ENCODE results near the gene CACNG4.

The CACNG4 gene

GRCh38 chr17:66945147-66945835, 19.2 kb upstream of the CACNG4 start:
- no peak for DNase-seq

DNA sequence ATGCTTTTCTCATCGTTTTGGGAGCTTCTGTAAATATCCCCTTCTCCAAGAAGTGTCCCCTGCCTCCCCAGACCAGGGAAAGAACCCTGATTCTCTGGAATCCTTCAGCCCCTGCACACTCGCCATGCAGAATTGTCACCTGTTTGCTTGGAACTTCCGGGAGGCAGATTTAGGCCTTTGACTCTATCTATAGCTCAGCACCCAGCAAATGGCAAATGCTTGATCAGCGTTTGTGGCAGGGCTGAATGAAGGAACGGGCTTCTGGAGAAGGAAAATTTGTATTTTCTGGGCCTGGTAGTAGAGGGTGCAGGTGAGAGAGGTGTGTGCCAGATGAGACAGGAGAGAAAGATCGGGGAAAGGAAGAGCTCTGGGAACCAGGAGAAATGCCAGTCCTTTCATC, 18.3 kb upstream of the CACNG4 start:
- no peak for DNase-seq

GRCh38 chr17:66947311-66947710, 17.2 kb upstream of the CACNG4 start:
- no peak for DNase-seq

DNA sequence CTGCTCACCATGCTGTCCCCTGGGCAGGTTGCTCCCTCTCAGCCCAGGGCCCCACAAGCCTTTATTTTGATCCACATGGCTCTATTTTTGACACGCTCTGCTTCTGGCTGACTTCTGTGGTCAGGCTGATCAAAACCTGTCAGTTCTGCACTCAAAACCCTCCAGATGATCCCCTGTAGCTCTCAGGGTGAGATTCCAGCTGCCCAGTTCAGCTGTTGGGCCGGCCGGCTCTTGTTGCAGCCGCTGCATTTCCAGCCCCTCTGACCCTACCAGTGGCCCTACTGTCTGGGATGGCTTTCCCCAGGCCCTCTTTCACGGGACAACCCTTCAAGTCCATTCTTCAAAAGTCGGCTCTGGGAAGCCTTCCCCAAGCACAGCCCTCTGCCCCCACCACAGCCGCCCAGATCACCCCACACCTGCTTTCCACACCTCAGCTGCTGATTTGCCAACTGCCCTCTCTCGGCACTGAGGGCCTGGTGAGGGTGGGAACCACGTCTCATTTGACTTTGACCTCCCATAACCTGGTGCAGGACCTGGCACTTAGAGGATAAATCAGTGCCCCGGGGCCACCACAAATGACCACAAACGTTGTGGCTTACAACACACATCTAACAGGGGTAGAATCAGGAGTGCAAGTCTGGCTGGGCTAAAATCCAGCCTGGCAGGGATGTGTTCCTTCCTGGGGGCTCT, 16.3 kb upstream of the CACNG4 start:
- no peak for DNase-seq

GRCh38 chr17:66949501-66949900, 15.0 kb upstream of the CACNG4 start:
- DNase-seq = no peak

DNA sequence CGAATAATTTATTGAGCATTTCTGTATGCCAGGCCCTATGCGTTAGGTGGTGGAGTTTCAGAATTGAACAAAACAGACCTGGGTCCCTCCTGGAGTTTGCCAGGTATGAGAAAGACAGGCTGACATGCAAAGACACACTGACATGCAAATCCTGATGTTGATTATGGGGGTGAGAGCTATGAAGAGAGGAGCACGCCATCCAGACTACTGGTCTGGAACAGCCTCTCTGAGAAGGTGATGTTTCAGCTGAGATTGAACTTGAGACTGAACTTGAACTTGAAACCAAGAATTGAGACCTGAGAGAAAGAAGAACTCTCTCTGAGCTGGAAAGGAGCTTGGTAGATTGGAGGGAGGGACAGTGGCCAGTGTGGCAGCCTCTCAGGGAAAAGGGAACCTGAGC, 14.2 kb upstream of the CACNG4 start:
- DNase-seq = no peak

- DNase-seq = no peak
Observed at GRCh38 chr17:66950886-66951604, 13.5 kb upstream of the CACNG4 start.

DNA sequence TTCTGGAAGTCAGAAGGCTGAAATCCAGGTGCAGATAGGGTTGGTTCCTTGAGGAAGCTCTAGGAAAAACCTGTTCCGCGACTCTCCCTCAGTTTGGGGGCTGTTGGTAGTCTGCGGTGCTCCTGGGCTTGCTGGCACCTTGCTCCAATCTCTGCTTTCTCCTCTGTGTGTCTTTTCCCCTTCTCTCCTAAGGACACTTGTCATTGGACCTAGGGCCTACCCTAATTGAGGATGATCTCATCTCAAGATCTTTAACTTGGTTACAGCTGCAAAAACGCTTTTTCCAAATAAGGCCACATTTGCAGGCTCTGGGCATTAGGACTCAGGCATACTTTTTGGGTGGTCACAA, 12.9 kb upstream of the CACNG4 start:
- DNase-seq = no peak

- no peak for DNase-seq
Observed at GRCh38 chr17:66952031-66952524, 12.4 kb upstream of the CACNG4 start.

DNA sequence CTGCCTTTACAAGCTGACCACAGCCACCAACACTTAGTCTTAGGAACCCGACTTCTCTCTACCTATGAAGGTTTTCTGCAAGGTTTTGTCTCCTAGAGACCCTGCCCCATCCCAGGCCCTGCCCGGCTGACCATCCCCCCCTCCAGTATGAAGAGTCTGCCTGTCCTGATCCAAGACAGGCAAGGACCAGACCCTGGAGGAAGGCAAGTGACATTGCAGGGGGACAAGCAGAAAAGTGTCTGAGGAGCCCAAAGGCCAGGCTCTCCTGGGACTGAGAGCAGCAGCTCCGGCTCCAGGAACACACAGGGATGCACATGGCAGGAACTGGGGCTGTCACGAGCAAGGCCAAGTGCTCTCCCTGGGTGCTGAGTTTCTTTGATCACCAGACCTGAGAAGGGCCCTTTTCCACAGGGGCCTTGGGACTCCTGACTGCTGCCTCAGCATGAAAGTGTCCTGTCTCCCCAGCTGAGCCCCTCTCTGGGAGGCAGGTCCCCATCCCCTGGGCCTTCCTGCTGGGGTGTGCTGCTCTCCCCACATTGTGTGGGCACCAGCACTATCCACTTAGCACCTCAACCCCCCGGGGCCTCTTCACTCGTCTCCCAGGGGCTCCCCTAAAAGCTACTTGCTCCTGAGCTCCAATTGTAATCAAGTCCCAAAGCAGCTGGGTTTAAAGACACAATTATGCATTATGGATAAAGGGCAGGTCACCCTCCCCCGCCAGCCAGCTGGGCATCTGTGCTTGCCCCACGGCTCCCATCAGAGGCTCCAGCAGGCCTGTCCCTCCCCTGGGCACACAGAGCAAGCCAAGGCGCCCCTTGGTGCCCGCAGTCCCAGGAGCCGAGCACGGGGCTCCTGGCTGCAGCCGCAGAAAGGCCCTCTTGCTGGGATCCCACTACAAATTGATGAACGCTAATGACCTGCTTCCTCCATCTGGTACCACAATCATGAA, 11.6 kb upstream of the CACNG4 start:
- no peak for DNase-seq

- DNase-seq = peak; percentile 90
Observed at GRCh38 chr17:66953630-66954020, 10.9 kb upstream of the CACNG4 start.

DNA sequence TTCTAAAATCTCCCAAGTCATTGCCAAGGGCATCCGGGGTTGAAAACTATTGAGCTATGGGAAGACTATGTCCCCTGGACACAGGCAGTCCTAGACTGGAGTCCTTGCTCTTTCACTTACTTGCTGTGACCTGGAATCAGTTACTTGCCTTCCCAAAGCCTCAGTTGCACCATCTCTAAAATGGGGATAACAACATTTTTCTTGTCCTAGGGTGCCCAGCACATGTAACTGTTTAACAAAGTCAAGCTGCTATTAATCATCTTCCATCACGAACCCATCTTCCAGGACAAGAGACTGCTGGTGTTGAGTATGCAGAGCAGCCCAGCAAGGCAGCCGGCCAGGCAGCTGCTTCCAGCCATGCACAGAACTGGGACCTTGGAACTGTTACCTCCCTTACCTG, 9.9 kb upstream of the CACNG4 start:
- DNase-seq = no peak

GRCh38 chr17:66955821-66956220, 8.7 kb upstream of the CACNG4 start:
- DNase-seq = no peak

- no peak for DNase-seq
Observed at GRCh38 chr17:66956941-66957340, 7.6 kb upstream of the CACNG4 start.

- no peak for DNase-seq
Observed at GRCh38 chr17:66957343-66957742, 7.2 kb upstream of the CACNG4 start.

DNA sequence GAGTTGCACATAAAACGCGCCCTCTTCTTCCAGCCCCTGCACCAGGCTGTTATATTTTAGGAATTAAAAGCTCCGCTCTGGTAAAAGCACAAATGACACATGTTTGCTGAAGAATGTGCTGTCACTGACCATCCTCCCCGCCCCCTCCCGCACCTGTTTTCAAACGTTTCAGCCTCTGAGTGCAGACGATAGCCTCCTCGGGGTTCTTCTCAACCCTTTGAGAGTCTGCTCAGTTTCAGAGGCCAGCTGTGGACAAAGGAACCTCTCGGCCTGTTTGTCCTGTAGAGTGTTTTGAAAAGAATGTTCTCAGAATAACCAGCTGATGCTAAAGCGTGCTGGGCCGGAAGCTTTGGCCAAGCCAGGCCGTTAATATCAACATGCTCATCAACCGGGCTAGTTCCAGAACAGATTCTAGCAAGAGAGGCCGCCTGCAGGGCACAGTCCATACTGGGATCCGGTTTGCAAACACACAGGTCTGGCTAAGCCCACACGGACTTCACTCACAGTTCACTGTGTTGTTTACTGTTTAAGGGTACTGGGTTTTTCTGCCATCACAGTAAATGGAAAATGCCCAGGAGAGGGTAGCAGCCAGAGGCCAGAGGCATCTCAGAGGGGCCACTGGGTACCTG, 6.4 kb upstream of the CACNG4 start:
- DNase-seq = no peak

DNA sequence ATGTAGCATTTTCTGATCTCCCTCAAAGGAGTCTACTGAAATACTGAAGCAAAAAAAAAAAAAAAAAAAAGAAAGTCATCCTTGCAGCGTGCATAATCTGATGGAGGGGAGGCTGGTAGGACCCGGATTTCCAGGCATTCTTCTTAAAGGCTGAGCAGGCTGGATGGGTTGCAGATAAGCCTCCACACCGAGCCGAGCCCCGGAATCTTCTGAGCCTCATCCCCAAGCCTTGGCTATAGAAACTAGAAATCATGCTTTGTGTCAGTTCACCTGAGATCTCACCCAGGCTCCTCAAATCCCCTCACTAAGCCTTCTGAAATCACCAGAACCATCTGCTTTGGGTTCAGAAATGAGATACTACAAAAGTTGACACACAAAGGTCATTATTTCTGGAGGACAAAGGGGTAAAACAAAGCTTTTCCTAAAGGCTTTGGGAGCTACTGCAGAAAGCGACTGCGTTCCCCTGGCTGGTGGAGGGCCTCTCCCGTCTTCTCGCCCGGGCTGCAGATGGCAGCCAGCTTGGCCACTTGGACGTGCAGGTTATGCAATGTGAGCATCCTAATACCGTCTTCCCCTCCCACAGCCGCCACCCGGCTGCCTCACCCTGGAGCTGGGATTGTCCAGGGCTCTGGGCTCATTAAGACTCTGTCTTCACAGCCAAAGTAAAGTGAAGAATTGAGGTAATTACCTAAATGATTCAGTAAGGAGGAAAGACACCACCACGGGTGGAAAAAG, 4.7 kb upstream of the CACNG4 start:
- no peak for DNase-seq

- DNase-seq = no peak
Observed at GRCh38 chr17:66960613-66961012, 3.9 kb upstream of the CACNG4 start.

DNA sequence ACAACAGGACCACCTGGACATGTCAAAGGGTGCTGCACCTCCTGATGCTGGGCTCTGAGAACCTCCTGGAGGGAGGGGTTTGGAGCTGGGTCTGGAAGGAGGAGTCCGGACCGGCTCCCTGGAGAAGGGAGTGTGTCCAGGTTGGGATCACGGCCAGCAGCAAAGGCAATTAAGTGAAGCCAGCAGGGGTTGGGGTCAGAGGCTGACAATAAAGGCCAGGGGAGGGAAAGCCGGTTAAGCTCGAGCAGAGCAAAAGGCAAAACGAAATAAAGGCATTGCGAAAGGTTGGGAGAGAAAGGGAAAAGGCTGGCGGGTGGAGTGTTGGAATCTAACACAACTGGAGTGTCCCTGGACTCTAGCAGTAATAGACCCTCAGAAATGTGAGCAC, 992 bp upstream of the CACNG4 start:
- no peak for DNase-seq

GRCh38 chr17:66964930-66965800, 658 bp downstream of the CACNG4 start:
- DNase-seq = no peak

DNA sequence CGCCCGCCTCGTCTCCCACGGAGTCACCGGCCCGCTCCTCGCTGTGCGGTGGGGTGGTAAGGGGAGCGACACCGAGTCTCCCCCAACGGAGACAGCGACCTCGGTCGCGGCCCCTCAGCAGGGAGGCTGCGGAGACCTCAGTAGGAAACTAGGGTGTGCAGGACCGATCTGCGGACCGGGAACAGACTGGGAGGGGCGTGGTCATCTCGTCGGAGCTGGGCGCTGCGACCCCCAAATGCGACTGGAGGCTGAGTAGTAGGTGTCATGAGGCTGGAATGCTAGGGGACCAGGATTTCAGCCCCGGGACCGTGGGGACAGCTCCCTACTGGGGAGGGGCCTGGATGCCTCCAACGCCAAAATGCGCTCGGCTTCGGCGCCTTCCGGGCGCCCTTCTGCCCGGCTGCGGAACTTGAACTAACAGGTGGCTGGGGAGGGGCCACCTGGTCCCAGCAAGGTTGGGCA, 1.3 kb downstream of the CACNG4 start:
- DNase-seq = no peak
